ENCODE results near the gene CPSF6.

Gene CPSF6

GRCh38 chr12:69321351-69321750 lies 82.0 kb downstream of the CPSF6 start:
- no peaks in the 10 kb centered on the region for H3K4me1 ChIP-seq (ENCODE audit: insufficient read depth, low read length, poor library complexity, severe bottlenecking)
- H3F3A ChIP-seq (ENCODE audit: low read depth): no peaks in the 10 kb centered on the region
- no peaks in the 10 kb centered on the region for H3K27me3 ChIP-seq (ENCODE audit: insufficient read depth, low read length, poor library complexity, severe bottlenecking)
- H3K79me2 ChIP-seq (ENCODE audit: insufficient read depth, low read length): no peaks in the 10 kb centered on the region
- H3K9me3 ChIP-seq (ENCODE audit: insufficient read depth, low read depth, low read length): no peaks in the 10 kb centered on the region
- TF ChIP-seq, protein P1, sequence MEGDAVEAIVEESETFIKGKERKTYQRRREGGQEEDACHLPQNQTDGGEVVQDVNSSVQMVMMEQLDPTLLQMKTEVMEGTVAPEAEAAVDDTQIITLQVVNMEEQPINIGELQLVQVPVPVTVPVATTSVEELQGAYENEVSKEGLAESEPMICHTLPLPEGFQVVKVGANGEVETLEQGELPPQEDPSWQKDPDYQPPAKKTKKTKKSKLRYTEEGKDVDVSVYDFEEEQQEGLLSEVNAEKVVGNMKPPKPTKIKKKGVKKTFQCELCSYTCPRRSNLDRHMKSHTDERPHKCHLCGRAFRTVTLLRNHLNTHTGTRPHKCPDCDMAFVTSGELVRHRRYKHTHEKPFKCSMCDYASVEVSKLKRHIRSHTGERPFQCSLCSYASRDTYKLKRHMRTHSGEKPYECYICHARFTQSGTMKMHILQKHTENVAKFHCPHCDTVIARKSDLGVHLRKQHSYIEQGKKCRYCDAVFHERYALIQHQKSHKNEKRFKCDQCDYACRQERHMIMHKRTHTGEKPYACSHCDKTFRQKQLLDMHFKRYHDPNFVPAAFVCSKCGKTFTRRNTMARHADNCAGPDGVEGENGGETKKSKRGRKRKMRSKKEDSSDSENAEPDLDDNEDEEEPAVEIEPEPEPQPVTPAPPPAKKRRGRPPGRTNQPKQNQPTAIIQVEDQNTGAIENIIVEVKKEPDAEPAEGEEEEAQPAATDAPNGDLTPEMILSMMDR (conservative IDR thresholded peaks at IDR 0.05; ENCODE audit: low read length): no peak
- TF ChIP-seq EZH2phosphoT487 (IDR thresholded peaks at IDR 0.05; ENCODE audit: borderline replicate concordance): no peak
- H2AFZ ChIP-seq (ENCODE audit: low read length): no peak overlapping the region
- no peak overlapping the region for H3K9ac ChIP-seq (ENCODE audit: low read depth, low read length, poor library complexity, severe bottlenecking)
- H3K4me2 ChIP-seq (ENCODE audit: low read depth, low read length, poor library complexity, severe bottlenecking): no peak overlapping the region
- H3K4me3 ChIP-seq (ENCODE audit: low read length, poor library complexity, severe bottlenecking): no peak overlapping the region
- no peaks in the 10 kb centered on the region for H4K20me1 ChIP-seq (ENCODE audit: insufficient read depth, low read length, poor library complexity, severe bottlenecking)
- H3K9me2 ChIP-seq (replicated peaks; ENCODE audit: low read depth, low read length): no peaks in the 10 kb centered on the region
- no peaks in the 10 kb centered on the region for H3K36me3 ChIP-seq (ENCODE audit: insufficient read depth, low read length)

All from Loucy (cell line).